Lung (tissue), 13 donors: ENCODE measurements around the gene MIPEP. TPM values are rescaled to one million over a fixed set of nuclear protein-coding genes. Genes with fewer than 3 reads are reported as not detected.

ENCODE experiments used
- ATAC-seq: fragments of 200-7000 bp; cut with Tn5 transposase; one replicate; pipeline ENCODE4 v1.9.1; 2020; ENCODE audit warnings: moderate number of reproducible peaks; ENCODE audit not compliant: insufficient read depth, low FRiP score
- DNase-seq, 3 donors: peaks; one replicate each; pipeline ENCODE4 v3.0.0-alpha.2; 2013 to 2017
- H3K27ac ChIP-seq, 2 donors: one replicate each; pipeline ENCODE4 v1.5.1; 2013; ENCODE audit warnings: mild to moderate bottlenecking in 2 of 2, moderate library complexity in 2 of 2, control low read depth in 1 of 2, inconsistent platforms in 1 of 2, low read depth in 1 of 2, low read length in 1 of 2
- H3K27me3 ChIP-seq, 3 donors: one replicate each; pipeline ENCODE4 v1.5.1; 2013; ENCODE audit warnings: low read length in 2 of 3; ENCODE audit not compliant: control insufficient read depth in 3 of 3, insufficient read depth in 3 of 3
- H3K36me3 ChIP-seq, 4 donors: one replicate each; pipeline ENCODE4 v1.5.1; 2013; ENCODE audit warnings: low read length in 4 of 4, mild to moderate bottlenecking in 1 of 4, moderate library complexity in 1 of 4; ENCODE audit not compliant: control insufficient read depth in 4 of 4, insufficient read depth in 4 of 4
- H3K4me1 ChIP-seq, 5 donors: one replicate each; pipeline ENCODE4 v1.5.1; 2013; ENCODE audit warnings: low read length in 5 of 5, mild to moderate bottlenecking in 2 of 5, moderate library complexity in 1 of 5; ENCODE audit not compliant: control insufficient read depth in 5 of 5, insufficient read depth in 5 of 5
- H3K4me3 ChIP-seq: one replicate; pipeline ENCODE4 v1.5.1; 2013; ENCODE audit warnings: mild to moderate bottlenecking, control low read depth, moderate library complexity
- H3K9ac ChIP-seq, 2 donors: one replicate each; pipeline ENCODE4 v1.5.1; 2013; ENCODE audit warnings: low read length in 2 of 2, control low read depth in 1 of 2; ENCODE audit not compliant: insufficient read depth in 1 of 2
- H3K9me3 ChIP-seq, 4 donors: one replicate each; pipeline ENCODE4 v1.5.1; 2013; ENCODE audit warnings: low read length in 3 of 4, mild to moderate bottlenecking in 1 of 4, moderate library complexity in 1 of 4; ENCODE audit not compliant: control insufficient read depth in 4 of 4, insufficient read depth in 3 of 4
- CTCF ChIP-seq: IDR thresholded peaks from 2 replicates; pipeline ENCODE4 v1.5.1; 2012; ENCODE audit warnings: mild to moderate bottlenecking; ENCODE audit errors: control extremely low read depth, extremely low read depth
- WGBS, 2 donors: extraction: QIAGEN DNeasy Blood & Tissue Kit; methylation state at CpG; one replicate each; pipeline ENCODE4 v1.1.7; 2013; 5-methylcytosine and 5-hydroxymethylcytosine counted together
- polyA plus RNA-seq, 2 donors: library from polyadenylated mRNA; stranded (reverse); fragments of 200-250 nt; gene quantifications; one replicate each; pipeline ENCODE4 v1.2.1, GENCODE V29; 2013
- small RNA-seq: library from RNA; depleted of rRNA; stranded (forward); fragments of <200 nt; gene quantifications from one replicate; pipeline ENCODE3, GENCODE V24; 2014; ENCODE audit warnings: low replicate concordance
- total RNA-seq, 2 donors: library from RNA; depleted of rRNA in 1 of 2; stranded (reverse); fragments of >200 nt in 1 of 2; gene quantifications; one replicate each; pipeline ENCODE4 v1.2.1, GENCODE V29; 2014 to 2021
- donor health status: control.
- donor health status: control.
- donor health status: Bipolar disorder and iron deficiency.
- donor health status: healthy.
- donor health status: DM: yes; HTN: yes; CAD: no.

The MIPEP gene
- total and polyA plus RNA-seq, 4 donors: 12.9 to 35.1 (median 25.3) TPM

- Histone ChIP-seq H3K27ac (no peak overlapping the region), H3K9me3 (peaks cover 0 to 2% (median 1%) of the 10 kb centered on the region in 4 donors), H3K4me3 (no peak overlapping the region), H3K36me3 (no peaks in the 10 kb centered on the region), H3K9ac (no peak overlapping the region), H3K27me3 (no peaks in the 10 kb centered on the region), H3K4me1 (peaks cover 0 to 1% (median 0%) of the 10 kb centered on the region in 5 donors)
- 76 to 83% methylated on average over 4 of the region's 4 CpGs for WGBS, 2 donors
- TF ChIP-seq CTCF: no peak
- no peak for DNase-seq
- no peak for ATAC-seq
Observed at GRCh38 chr13:23683084-23683483, 206.1 kb downstream of the MIPEP start.

GRCh38 chr13:23680845-23681669, 208.1 kb downstream of the MIPEP start:
- Histone ChIP-seq H3K4me3 (no peak overlapping the region), H3K27ac (no peak overlapping the region), H3K9me3 (peaks cover 0 to 2% (median 1%) of the 10 kb centered on the region in 4 donors), H3K9ac (no peak overlapping the region), H3K4me1 (peaks cover 0 to 1% (median 0%) of the 10 kb centered on the region in 5 donors), H3K36me3 (peaks cover 0 to 2% (median 0%) of the 10 kb centered on the region in 4 donors), H3K27me3 (no peaks in the 10 kb centered on the region)
- no peak for DNase-seq
- 88 to 91% methylated on average over 10 of the region's 10 CpGs for WGBS, 2 donors
- ATAC-seq: no peak
- no peak for TF ChIP-seq CTCF

Small RNA genes within 50 kb of the gene (small RNA-seq; reads per million reads assigned to genes)
- gene MTCO3P2: not detected

Other genes with a start within 250 kb of the MIPEP start
- gene C1QTNF9B, start 8.1 kb upstream of the MIPEP start, total RNA-seq: under 1 TPM in 1 of 2 donors, not detected in 1; 0.21 TPM
- not detected for gene C1QTNF9B, start 8.1 kb upstream of the MIPEP start, polyA plus RNA-seq